IPS-18c (cell line): ENCODE data around the gene JHY.
A peak's percentile ranks its signal among the peaks of the same experiment; 100 is the strongest.
"Not testable (repeated sequence)": the region's sequence is repeated elsewhere in the genome, so short reads cannot be mapped to it uniquely, and the experiment has no call there.

Experiments
- H3K4me3 ChIP-seq: 2 replicates; pipeline ENCODE4 v1.7.0; 2013; ENCODE audit warnings: low read depth, mild to moderate bottlenecking, low read length, moderate library complexity; ENCODE audit not compliant: insufficient read depth
- H3K9me3 ChIP-seq: one replicate; pipeline ENCODE4 v1.6.1; 2013; ENCODE audit warnings: mild to moderate bottlenecking, low read length, moderate library complexity; ENCODE audit not compliant: control insufficient read depth, insufficient read depth

JHY gene

GRCh38 chr11:122882189-122882856, at the start of gene JHY:
JHY (plus strand) TSS chr11:122882759; CDS start chr11:122885850, 3,091 bp downstream.
- no peaks in the 10 kb centered on the region for H3K9me3 ChIP-seq
- peak within 1 kb of the TSS; percentile 65 for H3K4me3 ChIP-seq

DNA sequence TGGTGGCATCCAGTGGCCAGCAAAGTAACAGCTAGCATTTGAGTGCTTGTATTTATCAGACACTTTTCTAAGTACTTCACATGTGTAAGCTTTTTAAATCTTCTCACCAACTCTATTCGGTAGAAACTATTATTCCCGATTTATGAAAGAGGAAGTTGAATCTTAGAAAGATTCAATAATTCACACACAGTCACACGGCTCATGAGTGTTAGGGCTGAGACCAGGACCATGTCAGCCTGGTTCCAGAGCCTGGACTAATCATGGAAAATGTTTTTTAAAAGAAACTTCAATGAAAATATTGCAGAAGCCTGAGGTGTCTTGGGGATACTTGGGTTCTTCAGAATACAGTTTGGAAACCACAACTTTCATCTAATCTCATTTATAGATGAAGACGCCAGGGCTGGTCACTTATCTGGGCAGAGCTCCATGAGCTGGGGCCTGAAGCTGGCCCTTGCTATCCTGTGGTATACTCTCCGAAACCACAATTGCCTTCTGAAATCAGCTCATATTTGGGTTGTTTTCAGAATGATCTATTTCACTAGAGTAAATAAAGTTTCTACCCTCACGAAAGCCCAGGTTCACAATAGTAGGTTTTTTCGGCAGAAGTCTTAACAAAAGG, 48.6 kb upstream of the JHY start:
- Histone ChIP-seq H3K4me3 (no peak overlapping the region), H3K9me3 (no peaks in the 10 kb centered on the region)

GRCh38 chr11:122836916-122837315, 45.6 kb upstream of the JHY start:
- Histone ChIP-seq H3K9me3 (no peaks in the 10 kb centered on the region), H3K4me3 (no peak overlapping the region)

- H3K4me3 ChIP-seq: no peak overlapping the region
- no peaks in the 10 kb centered on the region for H3K9me3 ChIP-seq
These were observed 44.8 kb upstream of the JHY start for GRCh38 chr11:122837528-122838346.

- no peaks in the 10 kb centered on the region for H3K9me3 ChIP-seq
- H3K4me3 ChIP-seq: no peak overlapping the region
These were observed 39.0 kb upstream of the JHY start for GRCh38 chr11:122843281-122844141.

- H3K4me3 ChIP-seq: no peak overlapping the region
- H3K9me3 ChIP-seq: no peaks in the 10 kb centered on the region
These were observed 35.1 kb upstream of the JHY start for GRCh38 chr11:122847466-122847865.

- Histone ChIP-seq H3K4me3 (no peak overlapping the region), H3K9me3 (no peaks in the 10 kb centered on the region)
These were observed 34.4 kb upstream of the JHY start for GRCh38 chr11:122848186-122848585.

DNA sequence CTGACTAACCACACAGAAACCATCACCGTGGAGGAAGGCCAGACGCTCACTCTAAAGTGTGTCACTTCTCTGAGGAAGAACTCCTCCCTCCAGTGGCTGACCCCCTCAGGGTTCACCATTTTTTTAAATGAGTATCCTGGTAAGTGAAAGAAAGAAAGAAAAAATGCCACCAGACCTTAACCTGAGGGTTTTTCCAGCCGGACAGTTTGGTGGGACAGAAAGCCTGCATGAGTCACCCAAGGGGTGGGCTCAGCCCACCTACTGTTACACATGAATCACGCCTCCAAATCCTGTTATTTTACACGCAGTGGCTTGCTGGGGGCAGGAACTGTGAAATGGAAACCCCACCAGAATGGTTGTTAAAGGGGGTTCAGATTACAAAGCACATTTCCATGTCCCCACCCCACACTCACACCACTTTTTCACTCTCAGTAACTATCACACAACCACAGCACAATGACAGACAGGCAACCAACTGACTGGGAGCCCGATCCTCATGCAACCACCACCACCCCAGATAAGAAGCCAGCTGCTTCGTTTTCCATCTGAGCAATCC, 32.4 kb upstream of the JHY start:
- no peaks in the 10 kb centered on the region for H3K9me3 ChIP-seq

DNA sequence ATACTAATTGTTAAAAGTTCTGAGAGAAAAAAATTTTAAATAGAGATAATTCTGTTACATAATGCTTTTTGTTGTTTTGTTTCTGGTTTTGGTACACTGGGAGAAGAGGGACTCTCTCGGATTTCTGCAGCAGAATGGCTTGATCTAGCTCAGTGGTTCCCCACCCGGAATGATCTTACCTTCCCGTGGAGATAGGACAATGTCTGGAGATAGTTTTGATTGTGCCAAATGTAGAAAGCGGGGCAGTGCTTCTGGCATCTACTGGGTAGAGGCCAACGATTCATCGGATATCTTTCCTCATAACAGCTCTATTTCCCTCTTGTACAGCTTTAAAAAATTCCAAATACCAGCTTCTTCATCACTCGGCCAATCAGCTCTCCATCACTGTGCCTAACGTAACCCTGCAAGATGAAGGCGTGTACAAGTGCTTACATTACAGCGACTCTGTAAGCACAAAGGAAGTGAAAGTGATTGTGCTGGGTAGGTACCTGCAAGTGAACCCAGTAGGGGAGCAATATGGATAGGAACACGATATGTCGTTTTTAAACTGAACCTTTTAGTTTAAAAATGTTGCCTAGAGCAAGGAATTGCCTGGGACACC, 31.1 kb upstream of the JHY start:
- H3K4me3 ChIP-seq: no peak overlapping the region
- no peaks in the 10 kb centered on the region for H3K9me3 ChIP-seq

More for the DNA sequence above, 32.4 kb upstream of the JHY start:
- no peak overlapping the region for H3K4me3 ChIP-seq

DNA sequence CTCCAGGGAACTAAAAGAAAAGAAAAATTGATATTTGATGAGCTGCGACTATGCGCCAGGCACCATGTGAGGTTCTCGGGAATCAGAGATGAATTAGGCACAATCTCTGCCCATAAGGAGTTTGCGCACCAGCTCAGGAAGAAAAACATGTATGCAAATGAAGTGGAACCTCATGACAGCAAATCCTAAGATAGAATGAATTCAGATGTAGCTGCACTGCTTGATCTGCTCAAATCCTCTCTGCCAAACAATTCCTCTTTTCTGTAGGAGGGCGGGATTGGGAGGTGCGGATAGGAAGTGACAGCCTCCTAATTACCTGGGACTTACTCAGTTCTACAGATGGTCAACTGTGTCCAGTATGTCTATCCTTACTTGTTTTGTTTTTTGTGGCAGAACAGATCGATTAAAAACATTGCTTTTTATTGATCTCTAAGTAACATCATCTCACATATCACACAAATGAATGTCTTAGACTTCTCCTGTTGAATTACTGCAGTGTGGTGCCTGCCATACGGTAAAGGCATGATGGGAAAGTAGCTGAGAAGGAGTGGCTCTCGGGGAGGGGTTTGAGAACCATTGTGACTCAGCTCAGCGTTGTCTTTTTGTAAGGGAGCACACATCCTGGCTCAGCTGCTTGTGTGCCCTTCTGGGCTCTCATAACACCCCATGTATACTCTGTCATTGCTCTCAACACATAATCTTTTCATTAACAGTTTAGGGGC, 30.3 kb upstream of the JHY start:
- H3K4me3 ChIP-seq: no peak overlapping the region

GRCh38 chr11:122852796-122853160, 29.8 kb upstream of the JHY start:
- no peaks in the 10 kb centered on the region for H3K9me3 ChIP-seq
- H3K4me3 ChIP-seq: no peak overlapping the region

More for the DNA sequence above, 30.3 kb upstream of the JHY start:
- no peaks in the 10 kb centered on the region for H3K9me3 ChIP-seq

DNA sequence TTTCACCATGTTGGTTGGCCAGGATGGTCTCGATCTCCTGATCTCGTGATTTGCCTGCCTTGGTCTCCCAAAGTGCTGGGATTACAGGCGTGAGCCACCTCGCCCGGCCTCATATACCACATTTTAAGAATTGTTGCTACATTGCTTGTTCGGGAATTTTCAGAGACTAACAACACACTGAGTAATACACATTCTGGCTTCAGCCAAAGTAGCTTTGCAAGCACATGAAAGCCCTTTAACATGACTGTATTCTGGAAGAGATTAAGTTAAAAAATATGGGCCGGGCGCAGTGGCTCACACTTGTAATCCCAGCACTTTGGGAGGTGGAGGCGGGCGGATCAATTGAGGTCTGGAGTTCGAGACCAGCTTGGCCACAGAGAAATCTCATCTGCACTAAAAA, 29.3 kb upstream of the JHY start:
- Histone ChIP-seq H3K4me3 (no peak overlapping the region), H3K9me3 (no peaks in the 10 kb centered on the region)

DNA sequence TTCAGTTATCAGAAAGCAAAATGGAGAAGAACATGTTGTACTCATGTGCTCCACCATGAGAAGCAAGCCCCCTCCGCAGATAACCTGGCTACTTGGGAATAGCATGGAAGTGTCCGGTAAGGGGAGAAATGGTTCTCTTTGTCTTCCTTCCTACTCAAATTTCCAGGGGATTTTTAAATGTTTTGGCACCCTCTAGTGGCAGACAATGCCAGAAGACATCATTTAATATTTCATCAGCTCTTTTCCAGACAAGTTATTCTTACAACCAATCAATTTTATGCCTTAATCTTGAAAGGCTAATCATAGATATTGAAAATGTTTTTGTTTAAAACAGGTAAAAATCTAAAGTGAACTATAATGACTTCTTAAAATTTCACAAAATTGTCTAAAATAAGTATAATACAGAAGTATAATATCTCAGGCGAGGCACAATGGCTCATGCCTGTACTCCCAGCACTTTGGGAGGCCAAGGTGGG, 28.6 kb upstream of the JHY start:
- Histone ChIP-seq H3K4me3 (no peak overlapping the region), H3K9me3 (no peaks in the 10 kb centered on the region)

DNA sequence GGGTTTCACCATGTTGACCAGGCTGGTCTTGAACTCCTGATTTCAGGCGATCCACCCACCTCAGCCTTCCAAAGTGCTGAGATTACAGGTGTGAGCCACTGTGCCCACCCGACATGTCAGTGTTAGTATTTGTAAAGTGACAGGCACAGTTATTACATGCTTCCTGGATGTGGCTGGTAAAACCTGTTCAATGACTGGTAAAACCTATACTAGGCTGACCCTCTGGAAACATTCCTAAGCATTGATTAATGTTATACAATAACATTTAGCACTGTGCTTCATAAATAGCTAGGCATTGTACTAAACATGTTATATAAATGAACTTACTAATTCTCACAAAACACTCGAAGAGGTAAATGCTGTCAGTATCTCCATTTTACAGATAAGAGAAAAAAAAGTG, 20.9 kb upstream of the JHY start:
- Histone ChIP-seq H3K4me3 (no peak overlapping the region), H3K9me3 (no peaks in the 10 kb centered on the region)

DNA sequence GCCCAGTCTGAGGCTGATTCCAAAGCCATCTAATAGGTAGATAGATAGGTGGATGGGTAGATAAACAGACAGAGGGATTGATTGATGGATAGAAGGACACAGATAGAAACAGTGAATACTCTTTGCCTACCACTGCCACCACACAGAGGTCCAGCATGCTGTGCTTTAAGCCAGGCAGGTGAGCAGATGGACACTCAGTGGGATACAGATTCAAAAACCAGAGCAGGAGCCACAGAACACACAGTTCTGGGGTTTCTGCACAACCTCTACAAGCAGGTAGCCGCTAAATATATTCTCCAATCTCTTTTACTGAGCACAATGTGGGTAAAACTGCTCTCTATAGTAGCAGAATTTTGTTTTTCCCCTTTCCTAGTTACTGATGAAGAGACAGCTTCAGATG, 20.5 kb upstream of the JHY start:
- H3K4me3 ChIP-seq: no peak overlapping the region
- H3K9me3 ChIP-seq: no peaks in the 10 kb centered on the region

DNA sequence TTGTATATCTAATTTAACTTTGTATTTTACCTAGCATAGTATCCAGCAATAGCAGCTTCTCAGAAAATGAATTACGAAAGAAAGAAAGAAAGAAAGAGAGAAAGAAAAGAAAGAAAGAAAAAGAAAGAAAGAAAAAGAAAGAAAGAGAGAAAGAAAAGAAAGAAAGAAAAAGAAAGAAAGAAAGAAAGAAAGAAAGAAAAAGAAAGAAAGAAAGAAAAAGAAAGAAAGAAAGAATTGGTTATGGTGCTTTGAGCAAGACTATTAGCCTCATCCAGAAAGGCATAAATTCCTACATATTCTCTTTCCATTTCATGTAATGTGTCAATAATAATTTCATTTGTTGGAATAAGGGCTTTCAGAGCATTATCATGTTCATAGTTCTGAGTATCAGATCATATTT, 19.4 kb upstream of the JHY start:
- not testable (repeated sequence) for H3K9me3 ChIP-seq, H3K4me3 ChIP-seq
